GM12872 (cell line): ENCODE measurements around the gene SEMA7A.

Experiments
- CTCF ChIP-seq: IDR thresholded peaks from 3 replicates; pipeline ENCODE4 v1.5.1; 2011; ENCODE audit warnings: low read depth, mild to moderate bottlenecking, low read length, moderate library complexity; ENCODE audit not compliant: insufficient read depth

SEMA7A gene

GRCh38 chr15:74381481-74381880 lies 52.3 kb downstream of the SEMA7A start:
- no peak for TF ChIP-seq CTCF

GRCh38 chr15:74381190-74381453 lies 52.6 kb downstream of the SEMA7A start:
- no peak for TF ChIP-seq CTCF

GRCh38 chr15:74380361-74381189 lies 53.2 kb downstream of the SEMA7A start:
- TF ChIP-seq CTCF: no peak

GRCh38 chr15:74378848-74379247 lies 54.9 kb downstream of the SEMA7A start:
- no peak for TF ChIP-seq CTCF

GRCh38 chr15:74377831-74378766 lies 55.7 kb downstream of the SEMA7A start:
- no peak for TF ChIP-seq CTCF

- no peak for TF ChIP-seq CTCF
These were observed 56.8 kb downstream of the SEMA7A start for GRCh38 chr15:74376825-74377581.

GRCh38 chr15:74376226-74376625 lies 57.5 kb downstream of the SEMA7A start:
- TF ChIP-seq CTCF: no peak
